Fibroblast of skin of left quadriceps (primary cell): ENCODE results near the gene MT1F.

Source experiments
- DNase-seq, 2 experiments: peaks; one replicate each; pipeline ENCODE4 v3.0.0-alpha.2; 2013; ENCODE audit warnings: low read depth in 2 of 2

Gene MT1F

GRCh38 chr16:56625943-56626654 lies 31.7 kb upstream of the MT1F start:
- no peak for DNase-seq

GRCh38 chr16:56626685-56627084 lies 31.1 kb upstream of the MT1F start:
- no peak for DNase-seq

GRCh38 chr16:56628486-56629350 lies 29.0 kb upstream of the MT1F start:
- no peak for DNase-seq

DNA sequence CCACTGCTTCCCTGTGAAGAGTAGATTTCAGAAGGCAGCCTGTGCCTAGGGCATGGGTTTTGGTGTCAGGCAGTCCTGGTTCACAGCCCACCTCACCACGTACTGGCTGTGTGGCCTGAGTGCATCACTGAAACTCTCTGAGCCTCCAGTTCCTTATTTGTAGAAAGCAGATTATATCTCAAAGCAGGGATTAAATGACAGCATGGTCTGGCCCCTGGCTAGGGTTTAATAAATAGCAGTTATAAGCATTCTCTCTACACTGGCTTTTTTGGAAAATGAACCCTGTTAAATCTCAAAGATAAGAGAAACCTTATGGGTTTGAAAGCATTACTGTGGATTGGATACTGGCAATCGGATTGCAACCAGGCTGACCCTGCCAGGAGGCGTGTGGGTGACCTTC lies 28.2 kb upstream of the MT1F start:
- no peak for DNase-seq

- DNase-seq = no peak
Observed at GRCh38 chr16:56630134-56630533, 27.6 kb upstream of the MT1F start.

GRCh38 chr16:56631197-56631596 lies 26.6 kb upstream of the MT1F start:
- DNase-seq = no peak

- DNase-seq = no peak
Observed at GRCh38 chr16:56631832-56632155, 26.0 kb upstream of the MT1F start.

- no peak for DNase-seq
Observed at GRCh38 chr16:56632156-56632847, 25.5 kb upstream of the MT1F start, which contains the start of gene MT1M. MT1M (plus strand) TSS chr16:56632659; CDS start chr16:56632732, 73 bp downstream.

DNA sequence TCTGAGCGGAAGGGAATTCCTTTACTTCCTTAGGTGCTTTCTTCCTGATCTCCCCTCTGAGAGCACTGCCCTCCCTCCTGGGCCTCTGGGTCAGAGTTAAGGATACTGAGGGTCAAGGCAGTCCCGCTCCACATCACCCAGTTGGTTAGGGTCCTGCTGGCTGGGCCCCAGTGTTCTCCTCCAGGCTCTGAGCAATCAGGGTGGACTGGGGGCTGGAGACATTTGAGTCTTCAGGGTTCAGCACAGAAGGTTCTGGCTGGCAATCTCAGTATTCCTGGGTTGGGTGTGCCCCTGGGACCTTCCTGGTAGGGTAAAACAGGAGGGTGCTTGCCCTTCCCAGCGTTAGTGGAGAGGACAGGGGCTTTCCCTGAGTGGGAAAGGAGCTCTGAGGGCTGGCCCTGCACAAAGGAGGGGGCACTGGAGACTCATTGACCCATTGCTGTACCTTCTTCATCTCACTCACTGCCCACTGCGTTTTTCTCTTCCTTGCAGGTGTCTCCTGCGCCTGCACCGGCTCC lies 24.9 kb upstream of the MT1F start:
- no peak for DNase-seq

DNA sequence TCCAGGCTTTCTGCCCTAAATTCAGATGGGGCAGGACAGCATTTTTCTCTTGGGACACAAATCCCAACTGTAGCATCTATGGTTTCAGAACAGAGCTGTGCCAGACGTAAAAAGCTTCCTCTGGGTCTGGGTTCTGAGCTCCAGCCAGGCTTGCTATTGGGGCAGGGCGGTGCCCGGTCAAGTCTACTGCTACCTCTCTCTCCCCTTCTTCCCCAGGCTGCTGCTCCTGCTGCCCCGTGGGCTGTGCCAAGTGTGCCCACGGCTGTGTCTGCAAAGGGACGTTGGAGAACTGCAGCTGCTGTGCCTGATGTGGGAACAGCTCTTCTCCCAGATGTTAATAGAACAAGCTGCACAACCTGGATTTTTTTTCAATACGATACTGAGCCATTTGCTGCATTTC lies 24.2 kb upstream of the MT1F start:
- no peak for DNase-seq

DNA sequence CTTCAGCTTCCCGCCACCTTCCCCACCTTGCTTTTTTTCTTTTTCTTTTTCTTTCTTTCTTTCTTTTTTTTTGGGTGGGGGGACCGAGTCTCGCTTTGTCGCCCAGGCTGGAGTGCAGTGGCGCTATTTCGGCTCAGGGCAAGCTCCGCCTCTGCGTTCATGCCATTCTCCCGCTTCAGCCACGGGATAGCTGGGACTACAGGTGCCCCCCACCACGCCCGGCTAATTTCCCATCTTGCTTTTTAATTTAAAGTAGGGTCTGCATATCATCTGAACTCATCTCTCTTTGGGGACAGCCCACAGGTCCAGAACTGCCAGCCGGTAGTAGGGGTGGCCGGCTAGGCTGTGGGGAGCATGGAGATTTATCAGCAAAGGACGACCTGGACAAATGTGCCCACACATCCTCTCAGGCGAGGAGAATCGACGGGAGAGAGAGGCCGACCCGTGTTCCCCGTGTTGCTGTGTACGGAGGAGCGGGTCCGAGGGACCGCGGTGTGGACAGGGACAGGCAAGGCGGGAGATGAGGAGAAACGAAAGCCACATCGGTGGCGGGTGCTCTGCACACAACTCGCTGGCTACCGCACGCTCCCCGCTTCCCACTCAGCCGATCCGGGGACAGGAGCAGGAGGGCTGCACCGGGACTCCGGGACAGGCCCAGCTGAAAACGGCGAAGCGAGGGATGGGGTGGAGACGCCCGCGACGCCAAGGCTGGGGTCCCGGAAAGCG lies 22.9 kb upstream of the MT1F start:
- no peak for DNase-seq

- no peak for DNase-seq
Observed at GRCh38 chr16:56635441-56635967, 22.3 kb upstream of the MT1F start.

GRCh38 chr16:56636616-56637413 lies 20.9 kb upstream of the MT1F start:
- DNase-seq = no peak

- DNase-seq = no peak
Observed at GRCh38 chr16:56637814-56638750, 19.7 kb upstream of the MT1F start, which contains the start of gene MT1A. MT1A (plus strand) TSS chr16:56638666; CDS start chr16:56638739, 73 bp downstream.

DNA sequence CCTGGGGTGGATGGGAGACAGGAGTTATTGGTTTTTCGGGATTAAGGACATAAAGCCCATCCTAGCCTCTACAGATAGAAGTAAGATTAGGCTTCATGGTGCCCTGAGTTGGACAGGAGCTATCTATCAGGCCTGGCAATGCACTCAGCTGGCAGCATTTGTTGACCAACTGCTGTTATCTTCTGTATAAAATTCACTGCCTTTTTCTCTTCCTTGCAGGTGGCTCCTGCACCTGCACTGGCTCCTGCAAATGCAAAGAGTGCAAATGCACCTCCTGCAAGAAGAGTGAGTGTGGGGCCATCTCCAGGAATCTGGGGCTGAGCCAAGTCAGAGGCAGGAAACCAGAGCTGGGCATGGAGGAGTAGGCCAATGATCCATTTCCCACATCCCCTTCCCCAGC lies 18.7 kb upstream of the MT1F start:
- no peak for DNase-seq

DNA sequence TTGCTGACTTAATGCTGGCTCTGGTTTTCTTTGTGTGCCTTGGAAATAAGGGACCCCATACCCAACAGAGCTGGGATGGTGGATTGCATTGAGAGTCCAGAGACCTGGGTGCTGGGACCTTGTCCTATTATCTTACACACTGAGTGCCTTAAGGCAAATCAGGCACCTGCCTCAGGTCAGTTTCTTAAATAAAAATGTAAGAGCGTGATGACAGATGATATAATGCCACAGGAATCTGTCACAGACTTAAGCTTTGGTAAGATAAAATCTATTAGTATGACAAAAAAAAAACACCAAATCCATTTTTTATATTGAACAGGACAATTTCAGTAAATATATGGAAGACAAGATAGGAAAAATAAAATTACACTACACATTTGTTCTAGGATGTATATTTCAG lies 17.7 kb upstream of the MT1F start:
- DNase-seq = no peak

GRCh38 chr16:56641166-56641565 lies 16.6 kb upstream of the MT1F start:
- no peak for DNase-seq

DNA sequence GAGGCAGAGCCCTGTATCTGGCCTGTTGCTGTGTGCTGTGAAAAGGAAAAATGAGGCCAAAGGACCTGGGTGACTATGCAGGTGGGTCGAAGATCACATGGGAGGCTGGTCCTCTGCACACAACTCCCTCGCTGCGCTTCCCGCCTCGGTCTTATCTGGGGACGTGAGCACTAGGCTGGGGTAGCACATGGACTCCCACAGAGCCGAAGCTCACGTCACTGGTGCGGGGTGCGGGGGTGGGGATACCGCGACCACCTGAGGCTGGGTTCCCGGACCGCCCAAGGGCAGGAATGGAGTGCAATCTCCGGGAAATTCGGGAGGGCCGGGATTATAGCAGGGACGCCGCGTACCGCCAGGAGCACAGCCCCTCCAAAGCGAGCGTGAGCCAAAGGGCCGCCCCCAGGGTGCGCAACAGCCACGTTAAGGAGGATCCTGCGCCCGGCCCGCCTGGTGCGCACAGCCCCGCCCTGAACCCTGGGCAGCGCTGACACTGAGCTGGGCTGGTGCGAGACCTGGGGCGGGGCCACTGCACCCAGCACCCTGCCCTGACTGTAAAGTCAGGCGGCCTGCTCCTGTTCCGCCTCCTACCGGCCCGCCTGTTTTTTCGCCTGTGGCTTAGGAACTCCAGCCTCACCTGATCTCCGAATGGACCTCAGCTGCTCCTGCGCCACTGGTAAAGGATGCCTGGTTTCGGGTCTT lies 14.5 kb upstream of the MT1F start:
- DNase-seq = no peak

DNA sequence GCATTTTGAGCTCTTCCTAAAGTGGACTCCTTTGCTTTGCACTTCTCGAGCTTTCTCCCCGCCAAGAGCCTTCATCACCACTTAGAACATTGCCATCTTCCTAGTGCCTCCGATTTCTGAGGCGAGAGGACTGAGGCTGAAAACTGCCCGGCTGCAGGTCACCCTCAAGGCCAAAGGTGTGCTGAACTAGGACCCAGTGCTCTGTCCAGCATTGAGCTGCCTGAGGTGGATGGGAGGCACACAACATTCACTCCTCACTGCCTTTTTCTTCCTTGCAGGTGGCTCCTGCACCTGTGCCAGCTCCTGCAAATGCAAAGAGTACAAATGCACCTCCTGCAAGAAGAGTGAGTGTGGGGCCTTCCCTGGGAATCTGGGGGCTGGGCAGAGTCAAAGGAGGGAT lies 13.9 kb upstream of the MT1F start:
- no peak for DNase-seq
